HG03045 (cell line): Measurements from ENCODE around the gene NAT16.
"Not testable (repeated sequence)": the region's sequence is repeated elsewhere in the genome, so short reads cannot be mapped to it uniquely, and the experiment has no call there.

Experiments
- ATAC-seq: cut with Tn5 transposase; IDR thresholded peaks from one replicate; pipeline ENCODE4 v1.9.1; 2021; ENCODE audit warnings: mild to moderate bottlenecking, moderate library complexity; ENCODE audit not compliant: unreplicated experiment

Gene NAT16

DNA sequence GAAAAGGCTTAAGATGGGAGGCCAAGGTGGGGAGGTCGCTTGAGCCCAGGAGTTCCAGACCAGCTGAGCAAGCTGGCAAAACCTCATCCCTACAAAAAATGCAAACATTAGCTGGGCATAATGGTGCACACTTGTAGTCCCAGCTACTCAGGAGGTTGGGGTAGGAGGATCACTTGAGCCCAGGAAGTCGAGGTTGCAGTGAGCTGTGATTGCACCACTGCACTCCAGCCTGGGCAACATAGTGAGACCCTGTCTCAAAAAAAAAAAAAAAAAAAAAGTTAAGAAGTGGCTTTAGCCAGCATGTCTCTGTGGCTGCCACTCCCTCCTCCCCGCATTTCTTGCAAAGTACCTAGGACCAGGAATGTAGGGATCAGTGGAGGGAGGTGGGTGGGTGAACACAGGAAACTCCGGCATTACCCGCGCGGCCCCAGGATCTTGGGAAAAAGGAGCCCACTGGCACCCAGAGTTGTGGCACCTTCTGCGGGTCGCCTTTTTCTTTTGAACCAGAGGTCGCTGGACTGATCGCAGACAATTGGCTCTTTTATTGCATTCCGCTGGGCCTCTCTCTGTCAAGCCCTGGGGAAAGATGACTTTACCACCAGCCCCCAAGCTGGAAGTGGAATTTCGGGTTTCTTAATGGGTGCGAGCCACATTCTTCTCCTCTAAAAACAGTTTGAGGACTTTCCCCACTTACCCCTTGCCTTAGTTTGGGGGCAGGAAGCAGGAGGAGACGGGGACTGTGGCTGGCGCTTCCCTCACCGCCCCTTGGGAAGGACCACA is 18.2 kb downstream of the NAT16 start:
- no peak for ATAC-seq

DNA sequence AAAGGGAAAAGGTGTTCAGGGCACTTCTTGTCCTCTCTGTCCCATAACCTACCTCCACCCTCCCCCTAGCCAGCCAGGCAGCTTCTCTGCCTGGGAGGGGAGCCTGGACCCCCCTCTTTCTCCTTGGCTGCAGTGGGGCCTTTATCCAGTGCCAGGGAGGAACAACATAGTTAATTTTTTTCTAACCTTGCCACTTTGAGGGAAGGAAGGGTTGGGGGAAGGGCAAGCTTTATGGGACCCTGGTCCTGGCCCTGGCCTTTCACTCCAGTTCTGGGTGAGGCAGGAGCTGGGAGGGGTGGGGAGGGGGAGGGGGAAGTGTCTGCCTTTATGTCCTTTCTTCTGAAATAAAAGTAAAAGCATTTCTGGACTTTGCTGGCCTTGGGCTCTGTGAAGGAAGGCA is 19.2 kb downstream of the NAT16 start:
- ATAC-seq: no peak

DNA sequence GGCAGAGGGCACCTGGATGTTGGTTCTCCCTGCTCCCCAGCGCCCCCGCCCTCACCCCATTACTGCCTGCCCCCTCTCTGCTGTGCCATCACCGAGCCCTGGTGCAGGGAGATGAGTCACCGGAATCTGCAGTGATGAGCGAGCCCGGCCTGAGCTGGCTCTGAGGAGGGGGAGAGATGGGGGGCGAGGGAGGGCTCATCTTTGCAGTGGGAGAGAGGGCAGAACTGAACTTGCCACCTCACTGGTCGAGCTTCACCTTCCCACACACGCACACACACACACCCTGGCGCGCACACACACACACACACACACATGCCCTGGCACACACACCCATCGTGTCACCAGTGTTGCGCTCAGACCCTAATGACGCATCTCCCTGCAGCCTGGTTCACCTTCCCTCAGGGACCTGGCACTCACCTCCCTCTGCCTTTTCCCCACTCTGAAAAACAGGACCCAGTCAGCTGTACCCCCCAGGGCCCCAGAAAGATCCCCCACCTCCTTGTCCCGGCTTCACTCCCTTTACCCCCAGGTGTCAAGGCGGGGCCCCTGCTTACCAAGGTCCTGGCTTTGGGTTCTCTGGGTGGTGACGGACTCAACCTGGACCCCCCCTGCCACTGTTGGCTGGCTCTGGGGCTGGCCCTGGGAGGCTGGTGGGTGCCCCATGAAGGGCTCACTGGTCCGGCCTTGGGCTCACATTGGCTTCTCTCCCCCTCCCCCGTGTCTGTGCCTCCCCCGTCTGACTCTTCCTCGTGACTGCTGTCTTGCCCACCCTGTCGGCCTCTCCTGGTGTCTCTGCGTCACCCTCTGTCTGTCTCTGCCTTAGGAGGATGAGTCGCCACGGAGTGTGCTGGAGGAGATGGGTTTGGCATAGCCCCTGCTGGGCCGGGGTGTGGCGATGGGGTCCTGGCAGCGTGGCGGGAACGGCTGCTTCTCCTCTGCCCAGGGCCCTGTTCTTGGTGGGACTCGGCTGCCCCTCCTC is 20.1 kb downstream of the NAT16 start:
- ATAC-seq: no peak

DNA sequence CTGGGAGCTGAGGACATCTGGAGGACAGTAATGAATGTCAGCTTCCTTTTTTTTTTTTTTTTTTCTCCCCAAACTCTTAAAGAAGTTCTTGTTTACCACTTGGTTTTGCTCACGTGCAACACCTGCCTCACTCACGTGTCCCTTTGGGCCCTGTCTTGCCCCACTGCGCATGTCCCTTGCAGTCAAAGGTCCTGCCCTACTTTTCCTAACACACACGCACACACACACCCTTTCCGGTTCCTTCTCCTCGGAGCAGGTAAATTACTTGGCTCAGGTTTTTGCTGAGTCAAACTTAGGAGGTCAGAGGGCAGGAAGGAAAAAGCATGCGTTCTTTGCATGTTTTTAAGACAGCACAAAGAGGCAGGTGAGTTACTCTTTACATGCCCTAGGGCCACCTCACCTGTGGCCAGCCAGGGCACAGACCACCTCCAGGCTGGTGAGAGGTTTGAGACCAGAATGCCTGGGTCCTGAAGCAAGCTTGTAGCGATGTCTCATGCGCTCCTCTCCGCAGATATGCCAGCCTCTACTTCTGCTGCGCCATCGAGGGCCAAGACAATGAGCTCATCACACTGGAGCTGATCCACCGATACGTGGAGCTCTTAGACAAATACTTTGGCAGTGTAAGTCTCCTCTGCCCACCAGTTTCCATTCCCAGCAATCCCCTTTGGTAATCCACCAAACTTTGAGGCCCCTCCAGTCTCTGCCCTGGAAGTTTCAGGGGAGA is 23.1 kb downstream of the NAT16 start:
- ATAC-seq: no peak

DNA sequence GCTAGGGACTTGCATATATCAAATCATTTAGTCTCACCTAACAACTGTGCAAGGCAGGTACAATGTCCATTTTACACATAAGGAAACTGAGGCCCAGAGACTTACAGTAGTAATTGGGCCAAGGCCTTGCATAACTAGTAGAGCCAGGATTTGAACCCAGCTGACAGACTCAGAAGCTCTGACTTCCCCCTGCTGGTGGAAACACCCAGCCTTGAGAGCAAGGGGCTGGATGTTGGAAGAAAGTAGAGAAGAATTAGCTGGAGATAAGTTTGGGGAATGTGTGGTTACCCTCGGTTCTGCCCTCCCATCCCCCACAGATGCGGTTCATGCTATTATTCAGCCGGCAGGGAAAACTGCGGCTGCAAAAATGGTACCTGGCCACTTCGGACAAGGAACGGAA is 23.8 kb downstream of the NAT16 start:
- no peak for ATAC-seq

DNA sequence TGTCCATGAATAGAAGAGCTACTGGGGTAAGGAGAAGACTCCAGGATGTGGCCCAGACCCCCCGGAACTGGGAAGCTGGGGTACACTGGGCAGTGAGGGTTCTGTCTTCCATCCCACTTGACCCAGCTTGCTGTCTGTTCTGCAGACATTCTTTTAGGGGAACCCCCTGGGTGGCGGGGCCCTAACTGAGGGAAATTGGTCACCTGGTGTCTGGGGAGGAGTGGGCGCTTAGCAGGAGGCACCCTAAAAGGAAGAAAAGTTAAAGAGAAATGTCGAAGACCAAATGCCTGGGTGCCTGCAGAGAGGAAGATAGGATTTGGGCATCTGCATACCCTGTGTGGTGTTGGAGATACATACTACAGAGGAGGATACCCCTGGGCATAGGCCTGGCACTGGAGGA is 24.8 kb downstream of the NAT16 start:
- no peak for ATAC-seq

DNA sequence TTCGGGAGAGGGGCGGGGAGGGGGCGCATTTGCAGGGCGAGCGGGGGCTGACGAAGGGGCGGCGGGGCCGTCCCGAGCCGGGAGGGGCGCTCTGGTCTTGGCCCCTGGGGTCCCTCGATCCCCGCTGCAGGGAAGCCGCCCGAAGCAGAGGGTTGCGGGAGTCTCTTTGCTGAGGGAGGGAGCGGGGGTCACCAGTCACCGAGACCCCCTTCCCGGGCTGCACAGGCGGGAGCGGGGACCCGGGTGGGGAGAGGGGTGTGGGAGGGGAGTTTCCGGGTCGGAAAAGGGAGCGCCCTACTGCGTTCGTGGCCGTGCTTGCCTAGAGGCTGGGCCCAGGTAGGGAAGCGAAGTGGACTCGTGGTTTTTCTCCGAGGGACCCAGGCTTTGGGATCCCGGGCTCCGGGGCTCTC is 25.4 kb downstream of the NAT16 start:
- peak; percentile 28 for ATAC-seq

DNA sequence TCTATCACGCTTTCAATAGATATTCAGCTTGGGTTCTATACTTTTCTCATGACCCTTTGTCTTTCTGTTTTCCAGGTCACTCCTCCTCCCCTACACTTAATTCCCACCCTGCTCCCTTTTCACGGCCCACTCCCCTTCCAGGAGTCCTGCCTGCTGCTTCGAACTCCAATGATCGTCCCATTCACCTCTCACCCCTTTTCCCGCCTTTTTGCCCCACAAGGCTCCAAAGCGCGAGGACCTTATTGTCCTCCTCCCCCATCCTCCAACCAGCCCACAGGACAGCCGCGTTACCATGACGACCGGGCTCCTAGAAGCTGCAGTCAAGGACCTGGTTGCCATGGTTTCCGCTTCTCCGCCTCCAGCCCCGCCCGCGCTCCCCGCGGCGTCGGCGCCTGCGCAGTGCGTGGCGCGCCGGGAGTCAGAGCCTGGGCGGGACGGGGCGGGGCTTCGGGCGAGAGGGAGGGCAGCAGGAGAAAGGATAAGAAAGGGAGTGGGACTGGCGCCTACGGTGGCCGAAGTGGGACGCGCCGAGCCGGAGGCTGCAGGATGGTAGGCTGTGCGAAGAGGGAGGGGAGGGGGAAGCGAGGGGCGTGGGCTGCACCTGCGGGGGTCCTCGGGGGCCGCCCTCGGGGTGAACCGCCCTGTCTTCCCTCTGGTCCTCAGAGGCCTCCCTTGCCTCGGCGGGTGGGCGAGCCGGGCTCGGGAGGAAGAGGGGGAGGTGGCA is 26.0 kb downstream of the NAT16 start, which contains the start of gene AP1S1:
Gene AP1S1, plus strand, starts transcription at position 508 of the 724 bp plus-strand sequence. Its CDS starts 39 bp downstream, at position 547.
- ATAC-seq: peak; percentile 79

DNA sequence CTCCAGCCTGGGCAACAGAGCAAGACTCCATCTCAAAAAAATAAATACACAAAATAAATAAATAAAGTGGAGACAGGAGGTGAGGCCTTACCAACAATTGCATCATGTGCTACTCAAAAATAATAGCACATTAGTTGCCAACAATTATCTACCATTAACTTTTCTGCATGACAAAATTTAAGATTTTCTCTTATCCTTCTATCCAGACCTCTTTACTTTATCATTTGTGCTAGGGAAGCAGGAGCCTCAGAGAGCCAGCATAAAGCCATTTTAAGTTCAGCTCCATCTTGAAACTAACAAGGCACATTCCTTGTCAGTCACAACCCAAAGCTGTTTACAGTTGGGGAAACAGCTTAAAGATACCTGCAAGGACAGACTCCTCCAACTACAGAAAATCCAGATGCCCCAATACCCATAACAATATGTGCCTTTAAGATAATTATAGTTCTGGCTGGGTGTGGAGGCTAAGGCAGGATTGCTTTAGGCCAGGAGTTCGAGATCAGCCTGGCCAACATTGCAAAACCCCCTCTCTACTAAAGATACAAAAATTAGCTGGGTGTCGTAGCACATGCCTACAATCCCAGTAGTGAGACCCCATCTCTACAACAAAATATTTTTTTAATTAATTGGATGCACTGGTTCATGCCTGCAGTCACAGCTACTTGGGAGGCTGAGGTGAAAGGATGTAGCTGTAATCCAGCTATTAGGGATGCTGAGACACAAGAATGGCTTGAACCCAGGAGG is 28.0 kb downstream of the NAT16 start:
- no peak for ATAC-seq

DNA sequence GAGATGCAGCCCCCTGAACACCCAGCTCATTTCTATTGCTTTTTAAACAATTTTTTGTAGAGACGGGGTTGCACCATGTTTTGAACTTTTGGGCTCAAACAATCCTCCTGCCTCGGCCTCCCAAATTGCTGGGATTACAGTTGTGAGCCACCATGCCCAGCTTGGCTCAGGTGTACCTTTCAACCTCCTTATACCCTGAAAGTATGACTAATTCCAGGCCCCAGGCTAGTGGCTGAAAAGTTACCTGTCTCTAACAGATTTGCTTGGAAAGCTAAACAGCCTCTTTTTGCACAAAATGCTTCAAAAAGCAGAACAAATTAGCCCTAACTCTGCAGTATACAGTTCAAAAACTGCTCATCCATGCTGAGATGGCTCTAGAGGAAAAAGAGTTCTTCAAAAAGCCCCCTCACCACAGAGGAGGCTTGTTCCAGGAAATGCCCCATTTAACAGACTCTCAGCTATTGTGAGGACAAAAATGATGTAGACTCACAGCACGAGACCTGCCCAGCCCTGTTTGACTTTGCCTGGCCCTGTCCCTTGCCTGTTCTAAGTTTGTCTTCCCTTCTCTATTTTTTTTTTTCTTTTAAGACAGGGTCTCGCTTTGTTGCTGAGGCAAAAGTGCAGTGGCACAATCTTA is 39.2 kb downstream of the NAT16 start:
- no peak for ATAC-seq

DNA sequence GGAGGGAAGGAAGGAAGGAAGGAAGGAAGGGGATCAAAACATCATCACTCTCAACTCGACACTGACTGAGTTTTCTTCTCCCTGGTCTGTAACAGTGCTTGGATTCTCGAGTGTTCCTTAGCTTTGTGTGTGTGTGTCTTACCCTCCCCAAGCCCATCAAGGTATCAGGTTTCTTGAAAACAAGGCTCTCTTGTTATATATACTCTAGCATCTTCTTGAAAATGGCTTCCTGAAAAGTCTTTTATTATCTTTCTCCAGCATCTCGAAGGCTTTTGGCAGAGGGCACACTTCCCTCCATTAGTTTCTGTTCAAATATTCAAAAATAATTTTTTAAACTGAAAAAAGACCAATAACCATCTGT is 39.8 kb downstream of the NAT16 start:
- ATAC-seq: no peak

DNA sequence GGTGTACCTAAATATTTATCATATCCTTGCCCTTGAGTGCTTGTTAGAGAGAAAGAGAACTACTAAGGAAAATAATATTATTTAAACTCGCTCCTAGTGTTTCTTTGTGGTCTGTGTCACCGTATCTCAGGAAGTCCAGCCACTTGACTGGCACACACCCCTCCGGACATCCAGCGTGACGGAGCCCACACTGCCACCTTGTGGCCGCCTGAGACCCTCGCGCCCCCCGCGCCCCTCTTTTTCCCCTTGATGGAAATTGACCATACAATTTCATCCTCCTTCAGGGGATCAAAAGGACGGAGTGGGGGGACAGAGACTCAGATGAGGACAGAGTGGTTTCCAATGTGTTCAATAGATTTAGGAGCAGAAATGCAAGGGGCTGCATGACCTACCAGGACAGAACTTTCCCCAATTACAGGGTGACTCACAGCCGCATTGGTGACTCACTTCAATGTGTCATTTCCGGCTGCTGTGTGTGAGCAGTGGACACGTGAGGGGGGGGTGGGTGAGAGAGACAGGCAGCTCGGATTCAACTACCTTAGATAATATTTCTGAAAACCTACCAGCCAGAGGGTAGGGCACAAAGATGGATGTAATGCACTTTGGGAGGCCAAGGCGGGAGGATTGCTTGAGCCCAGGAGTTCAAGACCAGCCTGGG is 41.8 kb downstream of the NAT16 start:
- no peak for ATAC-seq

DNA sequence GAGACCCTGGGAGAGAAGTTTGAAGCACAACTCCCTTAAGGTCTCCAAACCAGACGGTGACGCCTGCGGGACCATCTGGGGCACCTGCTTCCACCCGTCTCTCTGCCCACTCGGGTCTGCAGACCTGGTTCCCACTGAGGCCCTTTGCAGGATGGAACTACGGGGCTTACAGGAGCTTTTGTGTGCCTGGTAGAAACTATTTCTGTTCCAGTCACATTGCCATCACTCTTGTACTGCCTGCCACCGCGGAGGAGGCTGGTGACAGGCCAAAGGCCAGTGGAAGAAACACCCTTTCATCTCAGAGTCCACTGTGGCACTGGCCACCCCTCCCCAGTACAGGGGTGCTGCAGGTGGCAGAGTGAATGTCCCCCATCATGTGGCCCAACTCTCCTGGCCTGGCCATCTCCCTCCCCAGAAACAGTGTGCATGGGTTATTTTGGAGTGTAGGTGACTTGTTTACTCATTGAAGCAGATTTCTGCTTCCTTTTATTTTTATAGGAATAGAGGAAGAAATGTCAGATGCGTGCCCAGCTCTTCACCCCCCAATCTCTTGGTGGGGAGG is 42.4 kb downstream of the NAT16 start:
- no peak for ATAC-seq

DNA sequence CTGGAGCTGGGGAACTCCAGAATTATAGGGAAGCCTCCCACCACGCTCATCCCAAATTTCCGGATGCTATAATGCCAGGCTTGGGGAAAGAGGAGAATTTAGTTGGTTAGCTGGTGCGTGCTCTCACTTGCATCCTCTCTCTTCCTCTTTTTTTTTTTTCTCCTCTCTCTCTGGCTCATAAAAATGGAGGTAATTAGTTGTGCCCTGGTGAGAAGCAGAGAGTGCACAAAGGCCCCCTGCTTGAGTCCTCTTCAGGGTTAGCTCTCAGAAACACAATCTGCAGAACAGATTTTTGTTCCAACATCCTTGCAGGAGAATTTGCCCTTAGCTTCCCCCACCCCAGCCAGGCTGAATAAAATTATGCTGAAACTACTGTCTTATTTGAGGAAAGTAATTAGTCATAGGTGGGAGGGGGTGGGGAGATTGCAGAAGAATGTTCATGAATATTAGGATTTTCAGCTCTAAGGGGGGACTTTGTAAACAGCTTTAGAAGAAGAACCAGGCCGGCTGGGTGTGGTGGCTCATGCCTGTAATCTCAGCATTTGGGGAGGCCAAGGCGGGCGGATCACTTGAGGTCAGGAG is 45.6 kb downstream of the NAT16 start:
- ATAC-seq: no peak

DNA sequence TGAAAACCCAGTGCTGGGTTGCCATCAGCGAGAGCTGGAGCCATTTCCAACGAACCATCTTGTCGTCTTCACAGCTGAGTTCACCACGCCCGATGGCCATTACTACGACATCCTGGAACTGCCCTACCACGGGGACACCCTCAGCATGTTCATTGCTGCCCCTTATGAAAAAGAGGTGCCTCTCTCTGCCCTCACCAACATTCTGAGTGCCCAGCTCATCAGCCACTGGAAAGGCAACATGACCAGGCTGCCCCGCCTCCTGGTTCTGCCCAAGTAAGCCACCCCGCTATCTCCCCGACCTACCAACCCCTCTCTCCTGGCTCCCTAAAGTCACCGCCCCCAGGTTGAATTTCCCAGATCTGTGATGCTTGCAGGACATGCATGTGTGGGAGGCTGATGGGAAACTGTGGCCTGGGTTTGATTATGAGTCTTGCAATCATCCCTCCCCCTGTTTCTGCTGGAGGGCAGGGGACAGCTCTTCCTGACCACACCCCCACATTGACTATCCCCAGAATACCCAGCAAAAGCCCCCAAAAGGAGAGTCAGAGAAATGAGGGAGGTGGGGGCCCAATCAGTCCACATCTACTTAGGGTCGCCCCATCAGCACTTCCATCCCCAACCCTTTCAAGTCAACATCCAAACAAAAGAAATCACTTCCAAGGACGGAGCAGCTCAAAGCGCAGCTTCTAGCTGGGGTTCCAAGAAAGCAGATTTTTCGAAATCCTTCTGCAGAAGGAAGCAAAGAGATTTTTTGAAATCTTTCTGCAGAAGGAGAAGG is 46.3 kb downstream of the NAT16 start:
- no peak for ATAC-seq

DNA sequence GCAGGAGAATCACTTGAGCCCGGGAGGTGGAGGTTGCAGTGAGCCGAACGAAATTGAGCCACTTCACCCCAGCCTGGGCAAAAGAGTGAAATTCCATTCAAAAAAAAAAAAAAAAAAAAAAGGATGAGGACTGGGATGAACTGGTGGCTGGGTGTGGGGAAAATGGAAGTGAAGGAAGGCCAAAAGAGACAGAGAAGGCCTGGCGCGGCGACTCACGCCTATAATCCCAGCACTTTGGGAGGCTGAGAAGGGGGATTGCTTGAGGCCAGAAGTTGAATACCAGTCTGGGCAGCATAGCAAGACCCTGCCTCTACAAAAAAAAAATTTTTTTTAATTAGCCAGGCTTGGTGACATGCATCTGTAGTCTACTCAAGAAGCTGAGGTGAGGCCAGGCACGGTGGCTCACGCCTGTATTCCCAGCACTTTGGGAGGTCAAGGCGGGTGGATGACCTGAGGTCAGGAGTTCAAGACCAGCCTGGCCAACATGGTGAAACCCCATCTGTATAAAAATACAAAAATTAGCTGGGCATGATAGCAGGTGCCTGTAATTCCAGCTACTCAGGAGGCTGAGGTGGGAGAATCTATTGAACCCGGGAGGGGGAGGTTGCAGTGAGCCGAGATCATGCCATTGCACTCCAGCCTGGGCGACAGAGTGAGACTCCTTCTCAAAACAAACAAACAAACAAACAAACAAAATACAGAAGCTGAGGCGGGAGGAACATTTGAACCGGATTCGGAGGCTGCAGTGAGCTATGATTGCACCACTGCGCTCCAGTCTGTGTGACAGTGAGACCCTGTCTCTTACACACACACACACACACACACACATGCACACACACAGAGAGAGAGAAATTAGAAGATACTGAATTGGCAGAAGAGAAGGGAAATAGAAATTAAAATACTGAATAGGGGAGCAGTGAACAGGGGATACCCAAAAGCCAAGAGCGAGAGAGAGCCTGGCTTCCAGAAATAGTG is 47.2 kb downstream of the NAT16 start:
- not testable (repeated sequence) for ATAC-seq
